Measurements from ENCODE around the gene AUTS2. TPM values are rescaled to one million over a fixed set of nuclear protein-coding genes. Genes with fewer than 3 reads are reported as not detected.

AUTS2 gene
- total RNA-seq, 3 donors from 2014 or later = 31.2 to 67.6 (median 36.5) TPM

- H3K36me3 ChIP-seq (ENCODE audit: low read depth) = no peaks in the 10 kb centered on the region
- no peak overlapping the region for H3K4me3 ChIP-seq
- no peak for TF ChIP-seq CTCF (IDR thresholded peaks at IDR 0.05)
- DNase-seq (no peak), ATAC-seq (no peak)
- no peaks in the 10 kb centered on the region for H3K4me1 ChIP-seq (ENCODE audit: low read depth)
- no peaks in the 10 kb centered on the region for H3K9me3 ChIP-seq
- intact Hi-C loops (cut with DNase I, micrococcal nuclease) = no loop called here
Measured at GRCh38 chr7:70420381-70420662, 822.0 kb downstream of the AUTS2 start.

GRCh38 chr7:70421319-70421718 lies 823.0 kb downstream of the AUTS2 start:
- no peak for ATAC-seq
- TF ChIP-seq CTCF (IDR thresholded peaks at IDR 0.05) = no peak
- no peaks in the 10 kb centered on the region for H3K36me3 ChIP-seq (ENCODE audit: low read depth)
- H3K9me3 ChIP-seq = no peaks in the 10 kb centered on the region
- no peak overlapping the region for H3K4me3 ChIP-seq
- no peaks in the 10 kb centered on the region for H3K4me1 ChIP-seq (ENCODE audit: low read depth)
- intact Hi-C loops (cut with DNase I, micrococcal nuclease) = no loop called here
- no peak for DNase-seq

GRCh38 chr7:70426249-70426880 lies 828.1 kb downstream of the AUTS2 start:
- ATAC-seq (no peak), DNase-seq (no peak)
- TF ChIP-seq CTCF (IDR thresholded peaks at IDR 0.05) = no peak
- Histone ChIP-seq H3K36me3 (ENCODE audit: low read depth) (no peaks in the 10 kb centered on the region), H3K4me3 (no peak overlapping the region), H3K9me3 (no peaks in the 10 kb centered on the region), H3K4me1 (ENCODE audit: low read depth) (no peaks in the 10 kb centered on the region)
- intact Hi-C loops (cut with DNase I, micrococcal nuclease) = no loop called here

GRCh38 chr7:70432567-70433001 lies 834.3 kb downstream of the AUTS2 start:
- no peak for DNase-seq
- H3K4me1 ChIP-seq (ENCODE audit: low read depth) = no peaks in the 10 kb centered on the region
- H3K9me3 ChIP-seq = no peaks in the 10 kb centered on the region
- H3K4me3 ChIP-seq = no peak overlapping the region
- intact Hi-C loops (cut with DNase I, micrococcal nuclease) = no loop called here
- no peak for ATAC-seq
- no peaks in the 10 kb centered on the region for H3K36me3 ChIP-seq (ENCODE audit: low read depth)
- no peak for TF ChIP-seq CTCF (IDR thresholded peaks at IDR 0.05)

GRCh38 chr7:70434376-70434775 lies 836.1 kb downstream of the AUTS2 start:
- H3K36me3 ChIP-seq (ENCODE audit: low read depth) = no peaks in the 10 kb centered on the region
- no peak for TF ChIP-seq CTCF (IDR thresholded peaks at IDR 0.05)
- no peaks in the 10 kb centered on the region for H3K9me3 ChIP-seq
- ATAC-seq = no peak
- DNase-seq = no peak
- intact Hi-C loops (cut with DNase I, micrococcal nuclease) = no loop called here
- no peaks in the 10 kb centered on the region for H3K4me1 ChIP-seq (ENCODE audit: low read depth)
- no peak overlapping the region for H3K4me3 ChIP-seq

GRCh38 chr7:70434821-70435220 lies 836.5 kb downstream of the AUTS2 start:
- intact Hi-C loops (cut with DNase I, micrococcal nuclease) = no loop called here
- TF ChIP-seq CTCF (IDR thresholded peaks at IDR 0.05) = no peak
- no peak for ATAC-seq

More at GRCh38 chr7:70434821-70435220, 836.5 kb downstream of the AUTS2 start:
- no peaks in the 10 kb centered on the region for H3K36me3 ChIP-seq (ENCODE audit: low read depth)
- no peak for DNase-seq
- H3K9me3 ChIP-seq = no peaks in the 10 kb centered on the region
- no peak overlapping the region for H3K4me3 ChIP-seq
- no peaks in the 10 kb centered on the region for H3K4me1 ChIP-seq (ENCODE audit: low read depth)
